Measurements from ENCODE around the gene KIF2B. TPM values are rescaled to one million over a fixed set of nuclear protein-coding genes. Genes with fewer than 3 reads are reported as not detected.
"Not testable (repeated sequence)": the region's sequence is repeated elsewhere in the genome, so short reads cannot be mapped to it uniquely, and the experiment has no call there.

KIF2B gene
- total RNA-seq = not detected
- long read RNA-seq = 0 reads

- intact Hi-C loops (cut with DNase I) = no loop called here
- DNase-seq (no peak), ATAC-seq (ENCODE audit: poor library complexity) (no peak)
Measured at GRCh38 chr17:53822764-53823163, at the start of gene KIF2B. Gene KIF2B, plus strand, starts transcription at chr17:53822927. Its CDS starts 107 bp downstream, at chr17:53823034.

GRCh38 chr17:53780320-53780719, 42.4 kb upstream of the KIF2B start:
- DNase-seq (peak; percentile 22), ATAC-seq (ENCODE audit: poor library complexity) (no peak)

GRCh38 chr17:53791551-53791950, 31.2 kb upstream of the KIF2B start:
- intact Hi-C loops (cut with DNase I) = no loop called here
- no peak for DNase-seq
- ATAC-seq (ENCODE audit: poor library complexity) = no peak

More at GRCh38 chr17:53780320-53780719, 42.4 kb upstream of the KIF2B start:
- intact Hi-C loops (cut with DNase I) = no loop called here

GRCh38 chr17:53792451-53792850, 30.3 kb upstream of the KIF2B start:
- no peak for DNase-seq
- intact Hi-C loops (cut with DNase I) = no loop called here
- ATAC-seq (ENCODE audit: poor library complexity) = no peak

- ATAC-seq (ENCODE audit: poor library complexity) = no peak
- no peak for DNase-seq
- intact Hi-C loops (cut with DNase I) = no loop called here
Measured at GRCh38 chr17:53792997-53793396, 29.7 kb upstream of the KIF2B start.

- ATAC-seq (ENCODE audit: poor library complexity) (peak; percentile 62), DNase-seq (no peak)
- intact Hi-C loops (cut with DNase I) = no loop called here
Measured at GRCh38 chr17:53794875-53795274, 27.9 kb upstream of the KIF2B start.

- DNase-seq (no peak), ATAC-seq (ENCODE audit: poor library complexity) (peak; percentile 55)
- intact Hi-C loops (cut with DNase I) = no loop called here
Measured at GRCh38 chr17:53796642-53797041, 26.1 kb upstream of the KIF2B start.

- DNase-seq (no peak), ATAC-seq (ENCODE audit: poor library complexity) (no peak)
- intact Hi-C loops (cut with DNase I) = no loop called here
Measured at GRCh38 chr17:53797501-53797900, 25.2 kb upstream of the KIF2B start.

- DNase-seq (no peak), ATAC-seq (ENCODE audit: poor library complexity) (no peak)
- intact Hi-C loops (cut with DNase I) = no loop called here
Measured at GRCh38 chr17:53804437-53804836, 18.3 kb upstream of the KIF2B start.

- no peak for DNase-seq
- intact Hi-C loops (cut with DNase I) = no loop called here
- ATAC-seq (ENCODE audit: poor library complexity) = no peak
Measured at GRCh38 chr17:53806473-53806872, 16.3 kb upstream of the KIF2B start.

GRCh38 chr17:53807286-53807685, 15.4 kb upstream of the KIF2B start:
- ATAC-seq (ENCODE audit: poor library complexity) = no peak
- intact Hi-C loops (cut with DNase I) = no loop called here
- no peak for DNase-seq

- intact Hi-C loops (cut with DNase I) = no loop called here
- no peak for ATAC-seq (ENCODE audit: poor library complexity)
- DNase-seq = no peak
Measured at GRCh38 chr17:53818271-53818670, 4.5 kb upstream of the KIF2B start.

- ATAC-seq (ENCODE audit: poor library complexity) (no peak), DNase-seq (no peak)
- intact Hi-C loops (cut with DNase I) = no loop called here
Measured at GRCh38 chr17:53818929-53819328, 3.8 kb upstream of the KIF2B start.

GRCh38 chr17:53819956-53820355, 2.8 kb upstream of the KIF2B start:
- ATAC-seq (ENCODE audit: poor library complexity) = no peak
- intact Hi-C loops (cut with DNase I) = no loop called here
- DNase-seq = no peak

- ATAC-seq (ENCODE audit: poor library complexity) (no peak), DNase-seq (no peak)
- intact Hi-C loops (cut with DNase I) = no loop called here
Measured at GRCh38 chr17:53823341-53824050, 769 bp downstream of the KIF2B start.

- intact Hi-C loops (cut with DNase I); DNase-seq; ATAC-seq (ENCODE audit: poor library complexity): not testable (repeated sequence)
Measured at GRCh38 chr17:53834771-53835170, 12.0 kb downstream of the KIF2B start.

GRCh38 chr17:53837131-53837530, 14.4 kb downstream of the KIF2B start:
- ATAC-seq (ENCODE audit: poor library complexity) = no peak
- intact Hi-C loops (cut with DNase I) = no loop called here

GRCh38 chr17:53844491-53845107, 21.9 kb downstream of the KIF2B start:
- intact Hi-C loops (cut with DNase I) = no loop called here
- ATAC-seq (ENCODE audit: poor library complexity) (no peak), DNase-seq (no peak)

More at GRCh38 chr17:53837131-53837530, 14.4 kb downstream of the KIF2B start:
- no peak for DNase-seq

- intact Hi-C loops (cut with DNase I); ATAC-seq (ENCODE audit: poor library complexity); DNase-seq: not testable (repeated sequence)
Measured at GRCh38 chr17:53871128-53871527, 48.4 kb downstream of the KIF2B start.
